Thoracic aorta (tissue), 2 donors: ENCODE measurements around the gene LRRC41. TPM values are rescaled to one million over a fixed set of nuclear protein-coding genes. Genes with fewer than 3 reads are reported as not detected.

Experiments used
- ATAC-seq: fragments of 150-250 bp; one replicate; pipeline ENCODE4 v1.8.0; 2017; ENCODE audit warnings: low read depth; ENCODE audit not compliant: insufficient number of reproducible peaks, low FRiP score
- DNase-seq: peaks from one replicate; pipeline ENCODE4 v3.0.0-alpha.2; 2020; ENCODE audit warnings: low spot score
- H3K27ac ChIP-seq, 2 donors: fragments of 200-600 bp; sonication (generic); 1 replicate in 1 of 2; 2 replicates in 1 of 2; pipeline ENCODE4 v1.5.1; 2016; ENCODE audit warnings: mild to moderate bottlenecking in 2 of 2, moderate library complexity in 2 of 2
- H3K27me3 ChIP-seq: fragments of 200-600 bp; sonication (generic); replicated peaks from 2 replicates; pipeline ENCODE4 v1.6.0; 2016; ENCODE audit warnings: mild to moderate bottlenecking; ENCODE audit not compliant: insufficient read depth
- H3K36me3 ChIP-seq: fragments of 200-600 bp; sonication (generic); one replicate; pipeline ENCODE4 v1.5.1; 2016
- H3K4me1 ChIP-seq, 2 donors: fragments of 200-600 bp; sonication (generic); 1 replicate in 1 of 2; 2 replicates in 1 of 2; pipeline versions ENCODE4 v1.5.1 to v1.6.0; 2016; ENCODE audit warnings: low read depth in 2 of 2, mild to moderate bottlenecking in 1 of 2; ENCODE audit not compliant: control insufficient read depth in 1 of 2
- H3K4me3 ChIP-seq: fragments of 200-600 bp; sonication (generic); 2 replicates; pipeline ENCODE4 v1.5.1; 2016; ENCODE audit warnings: mild to moderate bottlenecking
- H3K9me3 ChIP-seq: fragments of 200-600 bp; sonication (generic); 2 replicates; pipeline ENCODE4 v1.5.1; 2016
- total RNA-seq, 2 donors: library from RNA; depleted of rRNA; stranded (reverse); fragments of >200 nt; gene quantifications; one replicate each; pipeline versions ENCODE4 v1.1.0 to v1.2.3, GENCODE V29; 2016
- TF ChIP-seq, protein P1 (sequence below): fragments of 200-600 bp; sonication (generic); IDR thresholded peaks from one replicate; pipeline ENCODE4 v1.5.1; 2019; ENCODE audit warnings: antibody characterized with exemption

Gene LRRC41
- total RNA-seq, 2 donors from 2014 or later, result 70.7 to 76.2 TPM

- DNase-seq (no peak), ATAC-seq (no peak)
These were observed 28.4 kb downstream of the LRRC41 start for GRCh38 chr1:46275030-46275337.

DNA sequence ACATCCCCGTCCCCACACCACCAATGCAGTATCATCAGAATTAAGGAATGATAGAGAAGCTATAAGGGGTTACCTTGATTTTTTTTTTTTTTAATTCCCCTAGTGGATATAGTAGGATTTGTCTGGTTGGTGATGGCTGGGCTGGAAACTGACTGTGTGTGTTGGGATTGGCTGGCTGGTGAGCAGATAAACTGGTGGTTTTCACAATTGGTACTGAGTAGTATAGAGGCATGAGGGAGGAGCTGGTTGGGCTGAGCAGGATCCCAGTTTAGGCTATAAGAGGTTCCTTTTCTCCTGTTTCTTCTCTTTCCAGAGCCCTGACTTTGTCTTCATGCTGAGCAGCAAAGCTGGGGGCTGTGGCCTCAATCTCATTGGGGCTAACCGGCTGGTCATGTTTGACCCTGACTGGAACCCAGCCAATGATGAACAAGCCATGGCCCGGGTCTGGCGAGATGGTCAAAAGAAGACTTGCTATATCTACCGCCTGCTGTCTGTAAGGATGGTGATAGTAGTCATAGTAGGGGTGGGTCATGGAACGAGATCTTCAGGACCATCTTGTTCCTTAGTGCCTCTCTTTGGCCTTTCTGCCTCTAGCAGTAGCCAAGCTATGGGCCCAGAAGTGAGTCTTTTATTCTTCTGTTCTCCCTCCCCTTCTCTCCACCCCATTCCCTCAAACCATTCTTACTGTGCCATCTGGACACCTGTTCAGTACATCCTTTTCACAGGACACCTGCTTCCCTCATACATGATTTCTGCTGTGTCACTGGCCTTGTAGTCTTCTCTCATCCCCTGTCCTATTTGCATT is 29.0 kb downstream of the LRRC41 start:
- H3K4me1 ChIP-seq, result no peaks in the 10 kb centered on the region

More at GRCh38 chr1:46275030-46275337, 28.4 kb downstream of the LRRC41 start:
- Histone ChIP-seq H3K27ac (no peak overlapping the region), H3K36me3 (peaks cover 17% of the 10 kb centered on the region), H3K4me1 (no peaks in the 10 kb centered on the region), H3K9me3 (no peaks in the 10 kb centered on the region), H3K27me3 (no peaks in the 10 kb centered on the region), H3K4me3 (no peak overlapping the region)
- TF ChIP-seq, protein P1, sequence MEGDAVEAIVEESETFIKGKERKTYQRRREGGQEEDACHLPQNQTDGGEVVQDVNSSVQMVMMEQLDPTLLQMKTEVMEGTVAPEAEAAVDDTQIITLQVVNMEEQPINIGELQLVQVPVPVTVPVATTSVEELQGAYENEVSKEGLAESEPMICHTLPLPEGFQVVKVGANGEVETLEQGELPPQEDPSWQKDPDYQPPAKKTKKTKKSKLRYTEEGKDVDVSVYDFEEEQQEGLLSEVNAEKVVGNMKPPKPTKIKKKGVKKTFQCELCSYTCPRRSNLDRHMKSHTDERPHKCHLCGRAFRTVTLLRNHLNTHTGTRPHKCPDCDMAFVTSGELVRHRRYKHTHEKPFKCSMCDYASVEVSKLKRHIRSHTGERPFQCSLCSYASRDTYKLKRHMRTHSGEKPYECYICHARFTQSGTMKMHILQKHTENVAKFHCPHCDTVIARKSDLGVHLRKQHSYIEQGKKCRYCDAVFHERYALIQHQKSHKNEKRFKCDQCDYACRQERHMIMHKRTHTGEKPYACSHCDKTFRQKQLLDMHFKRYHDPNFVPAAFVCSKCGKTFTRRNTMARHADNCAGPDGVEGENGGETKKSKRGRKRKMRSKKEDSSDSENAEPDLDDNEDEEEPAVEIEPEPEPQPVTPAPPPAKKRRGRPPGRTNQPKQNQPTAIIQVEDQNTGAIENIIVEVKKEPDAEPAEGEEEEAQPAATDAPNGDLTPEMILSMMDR, result no peak

DNA sequence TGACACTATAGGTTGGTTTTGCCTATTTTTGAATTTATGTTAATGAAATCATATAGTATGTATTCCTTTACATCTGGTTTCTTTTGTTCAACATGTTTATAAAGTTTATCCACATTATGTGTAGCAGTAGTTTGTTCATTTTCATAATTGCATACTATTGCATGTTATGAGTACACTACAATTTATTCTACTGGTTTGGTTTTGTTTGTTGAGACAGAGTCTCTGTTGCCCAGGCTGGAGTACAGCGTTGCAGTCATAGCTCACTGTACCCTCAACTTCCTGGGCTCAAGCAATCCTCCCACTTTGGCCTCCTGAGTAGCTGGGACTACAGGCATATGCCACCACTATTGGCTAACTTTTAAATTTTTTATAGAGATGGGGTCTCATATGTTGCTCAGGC is 34.8 kb downstream of the LRRC41 start:
- no peak for ATAC-seq
- Histone ChIP-seq H3K9me3 (no peaks in the 10 kb centered on the region), H3K4me1 (no peaks in the 10 kb centered on the region), H3K36me3 (no peaks in the 10 kb centered on the region), H3K27ac (no peak overlapping the region), H3K4me3 (no peak overlapping the region), H3K27me3 (no peaks in the 10 kb centered on the region)
- DNase-seq, result no peak
- TF ChIP-seq, protein P1, result no peak

More for the DNA sequence above, 29.0 kb downstream of the LRRC41 start:
- no peaks in the 10 kb centered on the region for H3K27me3 ChIP-seq
- peaks cover 13% of the 10 kb centered on the region for H3K36me3 ChIP-seq
- ATAC-seq, result no peak
- TF ChIP-seq, protein P1, result no peak
- no peaks in the 10 kb centered on the region for H3K9me3 ChIP-seq
- no peak overlapping the region for H3K4me3 ChIP-seq
- H3K27ac ChIP-seq, result no peak overlapping the region
- no peak for DNase-seq

DNA sequence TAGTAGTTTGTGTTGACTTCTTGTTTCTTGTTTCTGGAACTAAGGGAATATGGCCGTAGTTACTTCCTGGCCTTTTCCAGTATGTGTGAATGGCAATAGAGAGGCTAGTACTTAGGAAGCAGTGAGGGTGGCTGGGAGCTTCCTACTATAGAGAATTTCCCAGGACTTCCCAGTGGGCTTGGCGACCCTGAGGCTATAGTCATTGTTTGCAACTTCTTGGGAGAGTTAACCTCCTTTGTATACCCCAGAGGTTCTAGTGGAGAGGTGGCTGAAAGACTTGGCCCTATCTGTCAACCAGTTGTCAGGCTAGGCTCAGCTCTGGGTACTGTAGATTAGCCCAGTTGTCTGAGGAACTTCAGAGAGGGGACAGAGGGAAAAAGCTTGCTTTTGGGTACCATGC is 40.3 kb downstream of the LRRC41 start:
- H3K9me3 ChIP-seq, result no peaks in the 10 kb centered on the region
- no peak overlapping the region for H3K4me3 ChIP-seq
- no peaks in the 10 kb centered on the region for H3K4me1 ChIP-seq
- H3K36me3 ChIP-seq, result no peaks in the 10 kb centered on the region
- TF ChIP-seq, protein P1, result no peak
- no peak for DNase-seq
- ATAC-seq, result no peak
- no peak overlapping the region for H3K27ac ChIP-seq
- H3K27me3 ChIP-seq, result no peaks in the 10 kb centered on the region

DNA sequence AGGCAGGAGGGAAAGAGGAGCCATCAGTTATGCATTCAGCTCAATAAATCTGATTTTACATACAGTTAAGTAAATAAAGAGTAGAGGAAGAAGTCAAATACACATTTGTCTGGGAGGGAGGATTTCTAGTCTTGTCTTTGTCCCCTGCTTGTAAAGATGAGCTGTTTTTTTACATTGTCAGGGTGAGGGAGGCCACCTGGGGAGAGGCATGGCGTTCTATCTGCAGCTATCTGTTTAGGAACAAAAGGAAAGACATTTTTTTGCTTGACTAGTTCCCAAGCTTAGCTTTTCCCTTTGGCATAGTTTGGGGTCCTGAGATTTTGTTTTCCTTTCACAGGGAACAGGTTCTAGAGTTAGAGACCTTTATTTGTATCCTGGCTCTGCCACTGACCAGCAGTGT is 40.9 kb downstream of the LRRC41 start:
- Histone ChIP-seq H3K27me3 (no peaks in the 10 kb centered on the region), H3K4me3 (no peak overlapping the region), H3K4me1 (no peaks in the 10 kb centered on the region), H3K9me3 (no peaks in the 10 kb centered on the region), H3K27ac (no peak overlapping the region), H3K36me3 (no peaks in the 10 kb centered on the region)
- DNase-seq (no peak), ATAC-seq (no peak)
- TF ChIP-seq, protein P1, result no peak
